ENCODE data around the gene SEC63.
"Not testable (repeated sequence)": the region's sequence is repeated elsewhere in the genome, so short reads cannot be mapped to it uniquely, and the experiment has no call there.

- TF ChIP-seq CTCF (IDR thresholded peaks at IDR 0.05; ENCODE audit: low read depth, low read length); EZH2phosphoT487 (IDR thresholded peaks at IDR 0.05; ENCODE audit: low read depth): not testable (repeated sequence)
These were observed 42.3 kb upstream of the SEC63 start for GRCh38 chr6:108000259-108000658.

All from OCI-LY3 (cell line).